ENCODE data around the gene NBEAL1.

DNA sequence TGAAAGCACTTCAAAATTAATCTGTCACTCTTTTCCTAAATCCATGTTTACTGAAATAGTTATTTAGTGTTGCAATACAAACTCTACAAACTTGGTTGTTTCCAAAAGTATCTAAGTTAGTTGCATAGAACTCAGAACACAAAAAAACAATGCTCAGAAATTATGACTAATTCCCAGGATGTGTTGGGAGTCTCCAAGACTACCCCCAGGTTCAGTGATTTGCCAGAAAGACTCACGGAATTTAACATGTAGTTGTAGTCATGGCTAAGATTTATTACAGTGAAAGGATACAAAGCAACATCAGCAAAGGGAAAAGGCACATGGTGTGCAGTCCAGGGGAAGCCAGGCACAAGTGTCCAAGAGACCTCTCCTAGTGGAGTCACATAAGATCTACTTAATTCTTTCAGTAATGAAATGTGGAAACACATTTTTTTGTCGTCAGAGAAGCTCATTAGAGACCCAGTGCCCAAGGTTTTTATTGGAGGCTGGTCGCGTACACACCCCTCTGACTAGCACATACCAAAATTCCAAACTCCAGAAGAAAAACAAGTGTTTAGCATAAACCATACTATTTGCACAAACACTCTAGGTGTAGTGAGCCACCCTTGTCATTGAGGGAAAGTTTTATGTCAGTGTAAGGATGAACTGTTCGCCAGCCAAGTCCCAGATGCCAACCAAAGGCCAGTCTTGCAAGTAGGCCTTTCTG lies 180.8 kb downstream of the NBEAL1 start:
- no peak for TF ChIP-seq POLR2A (IDR thresholded peaks at IDR 0.05)
- TF ChIP-seq, protein P1, sequence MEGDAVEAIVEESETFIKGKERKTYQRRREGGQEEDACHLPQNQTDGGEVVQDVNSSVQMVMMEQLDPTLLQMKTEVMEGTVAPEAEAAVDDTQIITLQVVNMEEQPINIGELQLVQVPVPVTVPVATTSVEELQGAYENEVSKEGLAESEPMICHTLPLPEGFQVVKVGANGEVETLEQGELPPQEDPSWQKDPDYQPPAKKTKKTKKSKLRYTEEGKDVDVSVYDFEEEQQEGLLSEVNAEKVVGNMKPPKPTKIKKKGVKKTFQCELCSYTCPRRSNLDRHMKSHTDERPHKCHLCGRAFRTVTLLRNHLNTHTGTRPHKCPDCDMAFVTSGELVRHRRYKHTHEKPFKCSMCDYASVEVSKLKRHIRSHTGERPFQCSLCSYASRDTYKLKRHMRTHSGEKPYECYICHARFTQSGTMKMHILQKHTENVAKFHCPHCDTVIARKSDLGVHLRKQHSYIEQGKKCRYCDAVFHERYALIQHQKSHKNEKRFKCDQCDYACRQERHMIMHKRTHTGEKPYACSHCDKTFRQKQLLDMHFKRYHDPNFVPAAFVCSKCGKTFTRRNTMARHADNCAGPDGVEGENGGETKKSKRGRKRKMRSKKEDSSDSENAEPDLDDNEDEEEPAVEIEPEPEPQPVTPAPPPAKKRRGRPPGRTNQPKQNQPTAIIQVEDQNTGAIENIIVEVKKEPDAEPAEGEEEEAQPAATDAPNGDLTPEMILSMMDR (IDR thresholded peaks at IDR 0.05): no peak

All from Peyer's patch (tissue), 4 donors.